T-helper 22 cell (primary cell): ENCODE measurements around the gene CXCR5.

Source experiments
- DNase-seq: peaks from one replicate; pipeline ENCODE4 v3.0.0-alpha.2; 2020; ENCODE audit warnings: low read depth

The CXCR5 gene

DNA sequence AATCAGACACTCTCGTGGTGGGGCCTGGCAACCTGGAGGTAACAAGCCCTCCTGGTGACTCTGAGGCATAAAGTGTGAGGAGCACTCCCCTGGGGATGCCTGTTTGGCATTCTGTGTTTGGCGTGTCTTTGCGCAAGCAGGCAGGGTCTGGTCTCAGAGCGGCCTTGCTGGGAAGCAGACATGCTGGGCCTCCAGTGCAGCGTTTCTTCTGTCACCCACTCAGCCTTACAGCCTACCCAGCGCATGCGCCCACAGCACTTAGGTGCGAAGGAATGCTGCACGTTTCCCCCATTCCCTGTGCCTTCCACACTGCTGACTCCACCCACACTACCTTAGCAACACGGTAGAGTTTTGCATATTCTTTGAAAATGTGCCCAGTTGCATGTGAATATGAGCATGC is 7.4 kb upstream of the CXCR5 start:
- no peak for DNase-seq

DNA sequence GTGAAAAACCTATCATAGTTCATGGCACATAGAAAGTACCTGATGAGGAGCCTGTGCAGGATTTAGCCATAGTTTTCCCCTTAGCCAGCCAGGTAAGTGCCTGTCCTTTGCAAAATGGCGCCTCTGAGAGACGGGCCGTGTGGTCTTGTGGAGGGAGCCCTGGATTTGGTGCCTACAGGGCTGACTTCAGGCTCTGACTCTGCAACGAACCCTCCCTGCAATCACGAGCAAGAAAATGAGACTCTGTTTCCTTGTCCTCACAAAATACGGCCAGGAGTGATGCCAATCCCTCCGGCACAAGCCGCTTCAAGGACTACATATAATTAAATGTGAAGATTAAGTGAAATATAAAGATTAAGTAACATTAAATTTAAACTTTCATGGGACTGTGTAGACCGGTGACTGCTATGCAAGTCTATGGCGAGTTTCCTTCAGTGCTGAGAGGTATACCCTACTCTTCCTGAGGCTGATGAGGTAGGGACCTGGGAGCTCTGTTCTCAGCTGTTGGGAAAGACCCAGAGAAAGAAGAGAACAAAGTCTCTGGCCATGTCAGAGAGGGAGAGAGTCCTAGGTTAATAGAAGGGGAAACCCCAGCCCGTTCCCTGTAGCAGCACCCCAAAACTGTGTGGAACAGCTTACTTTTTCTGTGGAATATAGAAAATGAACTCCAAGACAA is 6.1 kb upstream of the CXCR5 start:
- no peak for DNase-seq

DNA sequence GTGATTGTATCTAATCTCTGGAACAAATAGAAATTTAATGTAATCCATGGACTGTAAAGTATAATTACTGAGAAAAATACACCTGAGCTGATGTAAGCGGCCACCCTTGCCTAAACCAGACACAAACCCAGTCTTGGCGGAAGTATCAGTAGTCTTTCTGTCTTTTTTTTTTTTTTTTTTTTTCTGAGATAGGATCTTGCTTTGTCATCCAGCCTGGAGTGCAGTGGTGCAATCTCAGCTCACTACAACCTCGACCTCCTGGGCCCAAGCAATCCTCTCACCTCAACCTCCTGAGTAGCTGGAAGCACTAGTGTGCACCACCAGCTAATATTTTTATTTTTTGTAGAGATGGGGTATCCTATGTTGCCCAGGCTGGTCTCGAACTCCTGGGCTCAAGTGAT is 5.5 kb upstream of the CXCR5 start:
- no peak for DNase-seq

DNA sequence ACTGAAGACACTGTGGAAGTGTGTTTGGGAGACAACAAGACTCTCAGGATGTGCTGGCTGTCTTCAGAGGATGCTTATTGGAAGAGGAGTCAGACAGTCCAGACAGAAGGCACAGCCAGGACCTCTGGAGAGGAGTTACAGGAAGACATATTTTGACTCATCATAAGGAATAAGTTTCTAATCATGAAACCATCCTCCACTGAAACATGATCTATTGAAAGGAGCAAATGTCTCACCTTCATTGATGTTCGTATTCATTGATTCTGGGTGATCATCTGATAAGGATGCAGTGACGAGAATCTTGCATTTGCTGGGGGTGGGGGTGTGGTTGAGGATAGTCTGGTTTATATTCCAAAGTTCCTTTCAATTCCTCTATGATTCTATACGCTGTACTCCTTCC is 2.5 kb upstream of the CXCR5 start:
- DNase-seq, result no peak

DNA sequence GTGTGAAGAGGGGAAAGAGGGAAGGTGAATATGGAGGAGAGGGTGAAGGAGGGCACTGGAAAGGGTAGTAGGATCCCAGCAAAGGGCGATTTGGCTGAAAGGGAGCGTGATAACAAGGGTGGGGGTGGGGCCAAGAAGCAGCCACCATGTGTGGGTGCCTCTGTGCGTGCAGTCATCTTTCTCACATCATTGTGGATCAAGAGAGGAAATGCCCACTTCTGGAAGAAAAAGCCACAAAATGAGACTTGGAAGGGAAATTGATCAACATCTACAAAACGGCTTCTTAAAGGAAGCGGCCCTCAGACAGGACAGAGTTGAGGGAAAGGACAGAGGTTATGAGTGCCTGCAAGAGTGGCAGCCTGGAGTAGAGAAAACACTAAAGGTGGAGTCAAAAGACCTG is 1.2 kb upstream of the CXCR5 start:
- DNase-seq, result no peak

DNA sequence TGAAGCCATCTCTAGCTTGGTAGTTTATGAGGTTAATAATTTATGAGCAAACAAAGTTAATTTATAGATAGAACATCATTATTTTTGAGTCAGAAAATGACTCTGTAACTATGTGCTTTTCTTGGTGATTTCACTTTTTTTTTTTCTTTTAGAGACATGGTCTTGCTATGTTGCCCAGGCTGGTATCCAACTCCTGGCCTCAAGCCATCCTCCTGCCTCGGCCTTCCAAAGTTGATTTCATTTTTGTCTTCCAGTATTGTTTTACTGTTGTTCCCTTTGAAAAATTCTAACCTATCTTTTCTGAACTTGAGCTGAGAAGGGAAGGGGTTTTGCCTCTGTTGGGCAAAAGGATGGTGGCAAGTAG is 706 bp upstream of the CXCR5 start:
- no peak for DNase-seq

DNA sequence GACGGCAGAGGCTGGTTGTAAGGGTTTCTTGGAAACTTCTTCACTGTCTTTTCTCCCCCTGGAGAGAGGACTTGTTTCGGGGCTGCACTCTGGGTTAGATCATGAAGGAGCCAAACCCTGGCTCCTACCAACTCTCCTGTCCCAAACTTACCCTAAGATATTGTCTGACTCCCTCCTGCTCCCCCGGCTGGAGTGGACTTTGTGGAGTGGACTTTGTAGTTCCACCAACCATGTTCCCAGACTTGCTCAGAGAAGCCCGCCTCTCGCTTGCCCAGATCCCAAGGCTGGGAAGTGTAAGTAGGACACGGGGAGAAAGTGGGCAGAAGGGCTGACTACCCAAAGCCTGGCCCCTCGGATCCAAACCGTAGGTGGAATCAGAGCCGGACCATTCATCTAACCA is 1.2 kb downstream of the CXCR5 start:
- DNase-seq, result no peak

DNA sequence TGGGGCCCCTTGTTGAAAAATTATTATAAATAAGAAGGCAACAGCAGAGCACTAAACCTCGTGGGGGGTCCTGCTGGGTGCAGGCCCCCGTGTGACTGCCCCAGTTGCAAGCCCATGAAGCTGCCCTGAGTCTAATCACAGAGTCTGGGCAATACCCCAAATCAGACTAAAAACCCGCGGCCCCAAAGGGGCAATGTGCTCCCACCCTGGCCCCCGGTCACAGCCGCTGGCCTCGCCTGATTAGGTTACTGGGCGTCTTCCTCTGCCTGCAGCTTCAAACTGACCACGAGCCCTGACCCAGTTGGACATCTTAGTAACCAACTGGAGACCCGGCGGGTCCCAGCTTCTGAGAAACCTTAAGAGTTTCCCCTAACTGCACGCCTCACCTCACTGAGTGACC is 1.6 kb downstream of the CXCR5 start:
- no peak for DNase-seq

DNA sequence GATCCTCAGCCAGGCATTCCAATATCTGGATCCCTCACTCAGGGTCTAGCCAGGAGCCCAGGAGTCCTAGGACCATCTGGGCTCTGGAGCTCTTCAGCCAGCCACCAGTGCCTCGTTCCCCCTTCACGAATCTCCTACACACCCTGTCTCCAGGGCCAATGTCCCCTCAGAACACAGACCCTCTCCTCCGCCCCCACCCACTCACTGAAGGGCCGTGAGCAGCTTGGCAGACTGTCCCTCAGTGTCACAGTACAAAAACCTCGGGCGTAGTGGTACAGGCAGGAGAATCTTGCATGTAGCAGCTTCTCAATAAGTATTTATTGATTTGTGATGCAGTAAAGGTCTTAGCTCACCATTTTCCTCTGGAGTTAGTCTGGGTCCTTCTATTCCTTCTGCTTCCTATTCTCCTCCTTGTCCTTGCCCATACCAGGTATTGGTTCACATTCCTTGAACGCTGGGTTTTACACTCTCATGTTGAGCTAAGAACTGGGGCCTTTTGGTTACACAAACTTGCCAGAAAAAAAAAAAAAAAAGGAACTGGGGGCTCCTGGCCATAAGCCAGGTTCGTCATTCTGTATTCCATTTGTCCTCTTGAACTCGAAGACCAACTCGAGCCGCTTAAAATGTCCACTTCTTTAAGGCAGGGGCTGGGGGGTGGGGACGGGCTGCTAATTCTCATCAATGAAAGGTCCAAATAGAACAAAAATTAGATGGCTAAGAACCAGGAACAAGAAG is 2.3 kb downstream of the CXCR5 start:
- DNase-seq, result no peak

DNA sequence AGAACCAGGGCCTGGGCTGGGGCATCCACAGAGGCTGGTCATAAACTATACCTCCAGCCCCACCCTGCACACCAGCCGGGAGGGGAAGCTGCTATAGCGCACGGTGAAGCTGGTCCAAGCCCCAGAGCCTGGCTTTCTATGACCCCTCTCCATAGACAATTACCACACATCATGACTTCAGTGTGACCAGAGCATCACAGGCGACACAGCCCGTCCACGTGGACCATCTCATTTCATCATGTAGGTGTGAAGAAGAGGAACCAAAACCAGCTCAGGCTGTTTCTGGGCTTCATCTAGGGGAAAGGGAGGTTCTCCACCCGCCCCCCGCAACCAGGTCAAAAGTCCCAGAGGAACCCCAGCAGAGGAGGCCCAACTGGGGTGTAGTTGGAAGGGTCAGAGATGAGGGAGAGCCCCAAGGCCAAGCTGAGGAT is 3.0 kb downstream of the CXCR5 start:
- DNase-seq, result no peak

DNA sequence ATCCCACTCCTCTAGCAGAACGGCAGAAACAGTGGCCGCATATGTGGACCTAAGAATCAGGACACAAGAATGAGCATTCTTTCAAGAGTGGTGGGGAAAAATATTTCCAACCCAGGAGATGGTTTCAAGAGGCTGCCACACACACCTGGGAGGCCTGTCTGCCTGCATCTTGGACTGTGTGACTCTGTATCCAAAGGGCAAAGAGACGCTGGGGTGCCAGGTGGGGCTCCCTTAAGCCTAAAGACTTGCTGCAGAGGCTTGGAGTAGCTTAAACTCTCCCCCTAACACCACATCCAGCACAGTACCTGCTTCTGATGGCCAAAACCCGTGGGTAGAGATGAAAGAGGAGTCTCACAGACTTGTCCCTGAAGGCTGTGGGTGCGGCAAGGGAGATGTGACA is 3.5 kb downstream of the CXCR5 start:
- DNase-seq, result no peak

DNA sequence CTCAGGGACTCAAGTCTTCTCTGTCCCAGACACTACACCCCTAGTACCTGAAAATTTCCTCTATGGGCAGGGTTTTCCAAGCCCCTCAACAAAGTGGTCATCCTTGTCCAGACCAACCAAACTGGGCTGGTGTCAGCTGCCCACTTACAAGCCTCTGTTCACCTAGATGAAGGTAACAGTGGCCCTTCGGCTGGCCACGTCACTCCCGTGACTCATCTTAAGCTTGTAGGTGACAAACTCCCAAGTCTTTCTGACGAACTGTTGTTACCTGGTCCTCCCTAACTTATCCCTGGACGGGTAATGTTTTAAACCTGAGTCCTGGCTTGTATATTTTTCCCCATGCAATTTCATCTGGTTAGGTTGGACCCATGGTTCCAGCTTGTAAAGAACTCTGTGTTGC is 4.7 kb downstream of the CXCR5 start:
- no peak for DNase-seq

DNA sequence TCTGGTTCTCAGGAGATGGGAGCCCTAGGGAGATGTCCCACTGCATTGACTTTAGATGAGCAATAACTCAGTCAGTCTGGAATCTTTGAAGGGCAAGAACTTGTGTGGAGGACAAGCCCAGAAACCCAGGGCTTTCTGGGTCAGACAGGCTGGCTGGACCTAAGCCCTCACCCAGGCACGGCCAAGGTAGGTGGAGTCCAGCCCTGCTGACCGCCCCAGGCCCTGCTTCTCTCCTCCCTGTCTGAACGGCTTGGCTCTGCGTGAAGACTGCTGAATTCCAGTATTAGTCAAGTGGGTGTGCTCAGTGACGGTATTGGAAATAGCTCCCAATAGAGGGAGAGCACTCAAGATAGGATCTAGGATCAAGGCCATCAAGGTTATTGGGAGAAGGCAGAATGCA is 6.1 kb downstream of the CXCR5 start:
- no peak for DNase-seq

DNA sequence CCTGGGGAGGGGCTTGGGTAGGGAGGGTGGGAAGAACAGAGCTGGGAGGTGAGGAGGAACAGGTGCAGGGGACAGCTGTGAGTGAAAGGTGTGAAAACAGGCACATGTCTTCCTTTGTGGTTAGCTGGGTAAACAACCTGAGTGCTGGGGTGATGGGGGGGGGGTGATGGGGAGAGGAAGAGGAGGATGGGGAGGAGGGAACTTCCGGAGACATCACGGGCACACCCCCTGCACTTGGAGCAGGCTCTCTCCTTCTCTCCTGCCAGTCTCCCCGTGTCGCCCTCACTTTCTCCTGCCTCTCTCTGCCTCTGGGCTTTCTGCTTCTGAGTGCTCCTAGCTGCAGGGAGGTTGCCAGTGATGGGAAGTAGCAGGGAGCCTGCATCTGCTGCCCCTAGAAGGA is 8.8 kb downstream of the CXCR5 start:
- DNase-seq, result peak; percentile 55

DNA sequence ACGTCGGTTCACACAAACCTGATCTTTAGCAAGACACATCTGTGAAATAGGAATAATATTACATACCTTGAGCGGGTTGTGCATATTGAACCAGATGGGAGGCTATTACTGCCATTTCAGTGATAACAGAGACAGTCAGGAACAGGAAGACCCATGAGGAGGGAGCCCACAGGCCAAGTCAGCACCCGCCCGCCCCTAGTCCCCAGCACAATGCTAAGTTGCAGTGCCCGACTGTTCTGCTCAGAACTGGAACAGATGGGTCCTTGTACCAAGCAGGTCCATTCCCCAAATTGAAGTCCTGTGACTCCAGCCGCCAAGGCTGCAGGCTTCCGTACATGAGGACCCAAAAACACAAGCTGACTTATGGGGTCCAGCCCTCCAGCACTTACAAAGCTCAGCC is 9.3 kb downstream of the CXCR5 start:
- no peak for DNase-seq

DNA sequence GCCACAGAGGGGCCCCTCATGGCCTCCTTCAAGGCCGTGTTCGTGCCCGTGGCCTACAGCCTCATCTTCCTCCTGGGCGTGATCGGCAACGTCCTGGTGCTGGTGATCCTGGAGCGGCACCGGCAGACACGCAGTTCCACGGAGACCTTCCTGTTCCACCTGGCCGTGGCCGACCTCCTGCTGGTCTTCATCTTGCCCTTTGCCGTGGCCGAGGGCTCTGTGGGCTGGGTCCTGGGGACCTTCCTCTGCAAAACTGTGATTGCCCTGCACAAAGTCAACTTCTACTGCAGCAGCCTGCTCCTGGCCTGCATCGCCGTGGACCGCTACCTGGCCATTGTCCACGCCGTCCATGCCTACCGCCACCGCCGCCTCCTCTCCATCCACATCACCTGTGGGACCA is 10.0 kb downstream of the CXCR5 start:
- no peak for DNase-seq

DNA sequence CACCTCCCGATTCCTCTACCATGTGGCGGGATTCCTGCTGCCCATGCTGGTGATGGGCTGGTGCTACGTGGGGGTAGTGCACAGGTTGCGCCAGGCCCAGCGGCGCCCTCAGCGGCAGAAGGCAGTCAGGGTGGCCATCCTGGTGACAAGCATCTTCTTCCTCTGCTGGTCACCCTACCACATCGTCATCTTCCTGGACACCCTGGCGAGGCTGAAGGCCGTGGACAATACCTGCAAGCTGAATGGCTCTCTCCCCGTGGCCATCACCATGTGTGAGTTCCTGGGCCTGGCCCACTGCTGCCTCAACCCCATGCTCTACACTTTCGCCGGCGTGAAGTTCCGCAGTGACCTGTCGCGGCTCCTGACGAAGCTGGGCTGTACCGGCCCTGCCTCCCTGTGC is 10.5 kb downstream of the CXCR5 start:
- no peak for DNase-seq

DNA sequence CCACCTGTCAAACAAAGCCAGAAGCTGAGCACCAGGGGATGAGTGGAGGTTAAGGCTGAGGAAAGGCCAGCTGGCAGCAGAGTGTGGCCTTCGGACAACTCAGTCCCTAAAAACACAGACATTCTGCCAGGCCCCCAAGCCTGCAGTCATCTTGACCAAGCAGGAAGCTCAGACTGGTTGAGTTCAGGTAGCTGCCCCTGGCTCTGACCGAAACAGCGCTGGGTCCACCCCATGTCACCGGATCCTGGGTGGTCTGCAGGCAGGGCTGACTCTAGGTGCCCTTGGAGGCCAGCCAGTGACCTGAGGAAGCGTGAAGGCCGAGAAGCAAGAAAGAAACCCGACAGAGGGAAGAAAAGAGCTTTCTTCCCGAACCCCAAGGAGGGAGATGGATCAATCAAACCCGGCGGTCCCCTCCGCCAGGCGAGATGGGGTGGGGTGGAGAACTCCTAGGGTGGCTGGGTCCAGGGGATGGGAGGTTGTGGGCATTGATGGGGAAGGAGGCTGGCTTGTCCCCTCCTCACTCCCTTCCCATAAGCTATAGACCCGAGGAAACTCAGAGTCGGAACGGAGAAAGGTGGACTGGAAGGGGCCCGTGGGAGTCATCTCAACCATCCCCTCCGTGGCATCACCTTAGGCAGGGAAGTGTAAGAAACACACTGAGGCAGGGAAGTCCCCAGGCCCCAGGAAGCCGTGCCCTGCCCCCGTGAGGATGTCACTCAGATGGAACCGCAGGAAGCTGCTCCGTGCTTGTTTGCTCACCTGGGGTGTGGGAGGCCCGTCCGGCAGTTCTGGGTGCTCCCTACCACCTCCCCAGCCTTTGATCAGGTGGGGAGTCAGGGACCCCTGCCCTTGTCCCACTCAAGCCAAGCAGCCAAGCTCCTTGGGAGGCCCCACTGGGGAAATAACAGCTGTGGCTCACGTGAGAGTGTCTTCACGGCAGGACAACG is 11.7 kb downstream of the CXCR5 start:
- peak; percentile 64 for DNase-seq

DNA sequence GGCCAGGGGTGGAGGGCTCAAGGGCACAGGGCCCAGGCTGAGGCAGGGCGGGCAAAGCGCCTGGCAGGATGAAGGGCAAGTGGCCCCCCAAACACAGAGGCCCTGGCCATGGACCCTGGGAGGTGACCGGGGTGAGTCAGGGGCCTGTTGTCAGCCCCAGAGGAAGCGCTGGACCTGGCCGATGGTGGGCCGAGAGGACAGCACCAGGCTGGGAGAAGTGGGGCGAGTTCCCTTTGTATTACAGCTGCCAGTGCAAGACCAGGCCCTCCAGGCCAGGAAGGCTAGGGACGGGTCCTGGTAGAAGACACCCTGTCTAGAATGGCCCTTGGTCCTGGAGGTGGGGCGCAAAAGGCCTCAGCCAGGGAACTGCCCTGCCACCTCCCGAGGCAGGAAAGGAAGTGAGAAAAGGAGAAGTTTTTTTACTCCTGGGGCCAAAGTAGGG is 12.8 kb downstream of the CXCR5 start:
- no peak for DNase-seq

DNA sequence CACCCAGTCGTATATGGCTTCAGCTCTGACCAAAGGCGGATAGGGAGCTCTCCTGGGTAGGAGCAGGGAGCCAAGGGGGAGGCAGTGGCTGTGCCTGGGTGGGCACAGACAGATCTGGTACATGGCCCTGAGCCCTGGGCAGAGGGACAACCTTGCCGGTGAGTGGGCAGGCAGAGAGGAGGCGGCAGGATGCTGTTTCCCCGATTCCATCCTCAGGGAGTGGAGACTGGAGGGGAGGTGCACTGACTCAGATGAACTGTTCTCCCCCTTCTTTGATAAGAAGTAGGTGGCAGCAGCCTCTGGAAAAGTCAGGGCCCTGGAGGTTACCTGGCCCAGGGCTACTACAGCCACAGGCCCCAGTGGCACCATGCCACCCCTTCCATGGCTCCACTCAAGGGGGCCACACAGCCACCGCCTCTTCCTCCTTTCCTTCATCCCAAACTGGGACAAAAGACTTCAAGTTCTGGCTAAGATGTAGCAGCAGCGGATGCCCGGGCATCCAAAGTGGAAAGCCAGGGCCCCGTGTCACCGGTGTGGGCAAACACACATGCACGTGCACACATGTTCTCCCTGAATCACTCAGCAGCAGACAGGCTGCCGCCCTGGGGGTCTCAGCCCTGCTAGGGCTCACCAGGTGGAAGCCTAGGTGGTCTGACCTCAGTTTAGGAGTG is 13.4 kb downstream of the CXCR5 start:
- DNase-seq, result no peak

DNA sequence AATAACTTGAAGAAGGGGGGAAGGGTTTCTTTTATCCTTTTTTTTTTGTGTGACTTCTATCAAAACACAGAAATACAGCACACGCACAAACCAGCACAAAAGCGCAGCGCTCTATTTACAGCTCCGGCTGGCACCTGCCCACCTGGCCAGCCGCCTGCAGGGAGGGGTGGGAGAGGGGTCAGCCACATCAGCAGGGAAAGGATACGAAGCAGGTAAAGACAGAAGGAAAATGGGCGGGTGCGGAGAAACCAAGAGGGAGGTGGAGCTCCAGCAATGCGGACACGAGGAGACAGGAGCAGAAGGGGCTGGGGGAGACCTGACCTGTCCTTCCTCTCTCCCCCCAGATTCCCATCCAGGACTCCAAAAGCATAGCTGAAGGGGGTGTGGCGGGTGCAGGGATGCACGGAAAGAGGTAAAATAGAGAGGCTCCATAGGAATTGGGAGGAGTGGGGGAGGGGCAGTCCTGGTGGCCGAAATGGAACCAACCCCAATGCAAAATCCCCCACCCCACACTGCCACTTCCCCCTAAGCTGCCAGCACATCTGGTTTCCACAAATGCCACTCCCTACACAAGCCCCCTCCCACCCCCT is 14.1 kb downstream of the CXCR5 start:
- DNase-seq, result no peak
